Type B pancreatic cell (in vitro differentiated cells): ENCODE results near the gene TNS4. TPM values are rescaled to one million over a fixed set of nuclear protein-coding genes. Genes with fewer than 3 reads are reported as not detected.
A peak's percentile ranks its signal among the peaks of the same experiment; 100 is the strongest.

Source experiments
- DNase-seq: peaks from one replicate; pipeline ENCODE4 v3.0.0; 2021; ENCODE audit warnings: mixed read lengths; ENCODE audit not compliant: unreplicated experiment; ENCODE audit errors: extremely low spot score
- H3K27ac Mint-ChIP-seq: 2 replicates; pipeline ENCODE4 v1.8.0; 2021; ENCODE audit warnings: mild to moderate bottlenecking, mixed read lengths
- H3K27me3 Mint-ChIP-seq: 2 replicates; pipeline ENCODE4 v1.8.0; 2021; ENCODE audit warnings: mixed read lengths
- H3K36me3 Mint-ChIP-seq: 2 replicates; pipeline ENCODE4 v1.8.0; 2021; ENCODE audit warnings: mixed read lengths
- H3K4me1 Mint-ChIP-seq: one replicate; pipeline ENCODE4 v1.8.0; 2021; ENCODE audit warnings: mixed read lengths; ENCODE audit not compliant: unreplicated experiment
- H3K4me3 Mint-ChIP-seq: 2 replicates; pipeline ENCODE4 v1.8.0; 2021; ENCODE audit warnings: mild to moderate bottlenecking, mixed read lengths
- H3K9me3 Mint-ChIP-seq: 2 replicates; pipeline ENCODE4 v1.8.0; 2021; ENCODE audit warnings: mixed read lengths
- total RNA-seq: library from RNA; stranded (reverse); gene quantifications from 2 replicates; pipeline ENCODE4 v1.2.1, GENCODE V29; 2021; ENCODE audit warnings: low replicate concordance
- TF ChIP-seq, protein P1 (sequence below): fragments of 200-600 bp; sonication (generic); conservative IDR thresholded peaks from 2 replicates; pipeline ENCODE4 v1.5.0; 2021; ENCODE audit warnings: antibody characterized with exemption, mild to moderate bottlenecking

TNS4 gene
- total RNA-seq, 1 donor from 2014 or later = 2.3 TPM

DNA sequence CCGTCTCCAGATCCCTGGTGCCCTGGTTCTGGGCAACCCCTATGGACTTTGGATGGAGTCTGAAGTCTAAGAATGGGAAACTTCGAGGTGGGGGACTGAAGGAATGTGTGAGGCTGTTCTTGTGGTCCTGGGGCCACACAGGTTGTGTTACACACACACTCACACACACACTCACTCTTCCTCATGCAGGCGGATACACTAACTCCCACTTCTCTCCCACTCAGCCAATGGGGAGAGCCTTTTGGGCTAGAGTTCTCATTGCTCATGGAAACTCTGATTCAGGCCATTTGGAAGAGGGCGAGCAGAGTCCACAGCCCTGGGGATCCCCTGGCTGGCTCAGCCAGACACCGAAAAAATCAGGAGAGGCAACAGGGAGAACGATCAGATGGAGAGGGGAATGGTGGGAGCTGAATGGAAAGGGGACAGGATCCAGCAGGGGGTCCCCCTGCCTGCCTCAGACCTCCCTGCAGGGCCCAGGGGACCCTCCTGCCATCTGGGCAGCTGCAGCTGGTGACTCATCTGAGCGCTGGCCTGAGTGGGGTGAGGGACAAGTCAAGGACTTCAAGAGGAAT is 49.1 kb downstream of the TNS4 start:
- TF ChIP-seq, protein P1, sequence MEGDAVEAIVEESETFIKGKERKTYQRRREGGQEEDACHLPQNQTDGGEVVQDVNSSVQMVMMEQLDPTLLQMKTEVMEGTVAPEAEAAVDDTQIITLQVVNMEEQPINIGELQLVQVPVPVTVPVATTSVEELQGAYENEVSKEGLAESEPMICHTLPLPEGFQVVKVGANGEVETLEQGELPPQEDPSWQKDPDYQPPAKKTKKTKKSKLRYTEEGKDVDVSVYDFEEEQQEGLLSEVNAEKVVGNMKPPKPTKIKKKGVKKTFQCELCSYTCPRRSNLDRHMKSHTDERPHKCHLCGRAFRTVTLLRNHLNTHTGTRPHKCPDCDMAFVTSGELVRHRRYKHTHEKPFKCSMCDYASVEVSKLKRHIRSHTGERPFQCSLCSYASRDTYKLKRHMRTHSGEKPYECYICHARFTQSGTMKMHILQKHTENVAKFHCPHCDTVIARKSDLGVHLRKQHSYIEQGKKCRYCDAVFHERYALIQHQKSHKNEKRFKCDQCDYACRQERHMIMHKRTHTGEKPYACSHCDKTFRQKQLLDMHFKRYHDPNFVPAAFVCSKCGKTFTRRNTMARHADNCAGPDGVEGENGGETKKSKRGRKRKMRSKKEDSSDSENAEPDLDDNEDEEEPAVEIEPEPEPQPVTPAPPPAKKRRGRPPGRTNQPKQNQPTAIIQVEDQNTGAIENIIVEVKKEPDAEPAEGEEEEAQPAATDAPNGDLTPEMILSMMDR = no peak
- H3K27ac Mint-ChIP-seq = no peak overlapping the region
- peaks cover 20% of the 10 kb centered on the region for H3K36me3 Mint-ChIP-seq
- H3K27me3 Mint-ChIP-seq = no peaks in the 10 kb centered on the region
- peak overlapping the region; percentile 34 for H3K4me3 Mint-ChIP-seq
- DNase-seq = no peak
- H3K9me3 Mint-ChIP-seq = no peaks in the 10 kb centered on the region
- peaks cover 29% of the 10 kb centered on the region for H3K4me1 Mint-ChIP-seq

DNA sequence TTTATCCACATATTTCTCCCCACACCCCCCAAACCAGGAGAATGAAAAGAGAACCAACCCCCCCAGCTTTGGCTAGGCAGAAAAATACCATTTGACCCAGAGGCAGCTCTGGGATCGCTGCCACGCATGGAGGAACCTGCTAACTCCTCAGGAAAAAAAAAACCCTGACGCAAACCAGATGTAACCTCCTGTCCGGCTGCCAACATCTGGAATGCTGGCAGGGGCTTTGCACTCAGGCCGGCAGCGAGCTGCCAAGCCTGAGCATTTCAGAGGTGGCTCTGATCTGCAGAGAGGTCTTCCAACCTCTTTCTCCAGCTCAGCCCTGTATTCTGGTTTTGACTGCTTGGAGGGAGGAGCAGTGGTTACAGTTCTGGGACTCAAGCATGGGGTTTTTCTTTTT is 50.0 kb downstream of the TNS4 start:
- TF ChIP-seq, protein P1 = no peak
- H3K27ac Mint-ChIP-seq = no peak overlapping the region
- no peaks in the 10 kb centered on the region for H3K27me3 Mint-ChIP-seq
- H3K9me3 Mint-ChIP-seq = no peaks in the 10 kb centered on the region
- peaks cover 26% of the 10 kb centered on the region for H3K4me1 Mint-ChIP-seq
- no peak for DNase-seq
- no peak overlapping the region for H3K4me3 Mint-ChIP-seq
- H3K36me3 Mint-ChIP-seq = peaks cover 20% of the 10 kb centered on the region

DNA sequence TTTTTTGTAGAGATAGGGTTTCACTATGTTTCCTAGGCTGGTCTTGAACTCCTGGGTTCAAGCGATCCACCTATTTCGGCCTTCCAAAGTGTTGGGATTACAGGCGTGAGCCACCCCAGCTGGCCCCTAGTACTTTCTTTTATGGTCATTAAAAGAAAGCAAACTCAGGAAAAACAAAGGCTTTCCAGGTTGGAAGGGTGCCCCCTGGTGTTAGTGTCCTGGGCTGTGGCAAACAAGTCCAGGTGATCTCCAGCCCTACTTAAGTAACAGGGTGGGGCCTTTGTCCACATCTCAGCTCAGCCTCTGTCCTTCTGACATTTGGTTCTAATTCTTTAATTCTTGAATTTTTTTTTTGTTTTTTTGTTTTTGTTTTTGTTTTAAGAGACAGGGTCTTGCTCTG is 51.2 kb downstream of the TNS4 start:
- peaks cover 31% of the 10 kb centered on the region for H3K4me1 Mint-ChIP-seq
- H3K36me3 Mint-ChIP-seq = peaks cover 15% of the 10 kb centered on the region
- DNase-seq = no peak
- H3K9me3 Mint-ChIP-seq = no peaks in the 10 kb centered on the region
- H3K27me3 Mint-ChIP-seq = peaks cover 2% of the 10 kb centered on the region
- no peak overlapping the region for H3K27ac Mint-ChIP-seq
- TF ChIP-seq, protein P1 = peak; percentile 63
- H3K4me3 Mint-ChIP-seq = no peak overlapping the region

DNA sequence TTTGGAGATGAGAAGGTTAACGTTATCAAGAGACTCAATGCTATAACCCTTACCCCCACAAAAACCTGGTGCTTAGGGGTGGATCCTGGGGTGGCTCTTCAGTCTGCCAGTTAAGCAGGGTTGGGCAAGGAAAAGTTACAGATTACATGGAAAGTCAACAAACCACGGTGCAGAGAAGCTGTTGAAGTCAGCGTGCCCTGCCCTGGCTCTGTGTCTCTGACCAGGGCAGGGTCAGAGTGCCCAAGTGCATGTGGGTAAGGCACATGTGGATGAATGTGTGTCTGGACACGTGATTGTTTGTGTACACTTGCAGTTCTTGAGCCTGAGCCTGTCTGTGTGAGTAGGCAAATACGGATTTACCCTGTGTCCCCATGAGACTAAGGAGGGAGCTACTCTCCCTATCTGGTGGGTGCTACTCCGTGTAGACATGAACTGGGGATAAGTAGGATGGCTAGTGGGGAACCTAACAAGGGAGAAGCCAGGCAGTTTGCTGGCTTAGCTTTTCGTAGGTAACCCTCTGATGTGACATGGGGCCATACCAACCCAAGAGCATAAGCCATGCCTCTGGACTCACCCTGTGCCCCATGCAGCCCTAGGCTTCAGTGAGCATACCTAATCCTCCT is 52.7 kb downstream of the TNS4 start:
- H3K27me3 Mint-ChIP-seq = peaks cover 16% of the 10 kb centered on the region
- no peak for DNase-seq
- peak overlapping the region; percentile 80 for H3K27ac Mint-ChIP-seq
- TF ChIP-seq, protein P1 = no peak
- peaks cover 44% of the 10 kb centered on the region for H3K4me1 Mint-ChIP-seq
- no peaks in the 10 kb centered on the region for H3K9me3 Mint-ChIP-seq
- H3K36me3 Mint-ChIP-seq = peaks cover 10% of the 10 kb centered on the region
- H3K4me3 Mint-ChIP-seq = peak overlapping the region; percentile 31

DNA sequence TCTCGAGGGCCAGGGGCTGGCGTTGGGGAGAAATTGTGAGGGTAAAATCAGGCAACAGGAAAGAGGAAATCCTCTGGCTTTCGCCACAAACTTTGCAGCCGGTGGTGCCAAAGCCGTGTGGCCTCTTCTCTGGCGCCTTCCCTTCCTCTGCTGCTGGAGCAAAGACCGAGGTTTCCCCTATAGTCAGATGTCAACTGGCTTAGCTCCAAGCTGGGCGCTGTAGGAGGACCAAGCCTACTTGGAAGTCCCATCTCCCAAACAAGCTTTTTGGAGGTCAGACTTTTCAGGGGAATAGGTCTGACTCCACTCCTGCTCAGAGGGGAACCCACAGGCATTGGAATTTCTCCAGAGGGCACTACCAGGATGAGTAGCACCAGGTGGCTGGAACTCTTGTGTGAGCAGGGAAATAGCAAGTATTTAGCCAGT is 53.2 kb downstream of the TNS4 start:
- H3K27ac Mint-ChIP-seq = peak overlapping the region; percentile 80
- peaks cover 16% of the 10 kb centered on the region for H3K27me3 Mint-ChIP-seq
- peaks cover 44% of the 10 kb centered on the region for H3K4me1 Mint-ChIP-seq
- TF ChIP-seq, protein P1 = no peak
- no peak for DNase-seq
- no peaks in the 10 kb centered on the region for H3K9me3 Mint-ChIP-seq
- no peak overlapping the region for H3K4me3 Mint-ChIP-seq
- peaks cover 8% of the 10 kb centered on the region for H3K36me3 Mint-ChIP-seq
